Activated CD4-positive, alpha-beta T cell treated with anti-CD3 and anti-CD28 coated beads for 1 hour (primary cell): ENCODE measurements around the gene TRIP4.
"Not testable (repeated sequence)": the region's sequence is repeated elsewhere in the genome, so short reads cannot be mapped to it uniquely, and the experiment has no call there.

Source experiments
- DNase-seq: peaks from one replicate; pipeline ENCODE4 v3.0.0-alpha.2; 2020

TRIP4 gene

GRCh38 chr15:64381000-64381751 lies 6.5 kb upstream of the TRIP4 start, which contains the start of gene PCLAF:
PCLAF (minus strand) TSS chr15:64381441; CDS start chr15:64381371, 70 bp downstream.
- peak; percentile 81 for DNase-seq

DNA sequence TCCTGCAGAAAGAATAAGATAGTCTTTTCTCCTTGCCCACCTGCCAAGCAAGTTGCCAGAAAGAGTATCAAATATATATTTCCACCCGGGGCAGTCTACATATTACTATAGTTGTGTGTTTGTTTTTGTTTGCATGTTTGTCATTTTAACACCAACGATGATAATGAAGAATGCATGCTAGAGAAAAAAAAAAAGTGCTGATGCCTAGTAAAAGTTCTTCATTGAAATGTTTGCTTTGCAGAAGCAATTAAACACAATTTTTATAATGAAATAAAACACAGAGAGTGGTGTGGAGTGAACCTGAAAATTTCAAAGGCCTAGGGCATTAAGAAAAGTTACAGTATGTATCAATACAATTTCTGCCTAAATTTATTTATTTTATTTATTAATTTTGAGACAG lies 3.9 kb upstream of the TRIP4 start:
- DNase-seq, result no peak

- DNase-seq, result no peak
Measured at GRCh38 chr15:64386291-64386690, 1.3 kb upstream of the TRIP4 start.

GRCh38 chr15:64389036-64389435 lies 1.4 kb downstream of the TRIP4 start:
- no peak for DNase-seq

- DNase-seq, result not testable (repeated sequence)
Measured at GRCh38 chr15:64392471-64392870, 4.8 kb downstream of the TRIP4 start.

GRCh38 chr15:64396789-64397188 lies 9.2 kb downstream of the TRIP4 start:
- no peak for DNase-seq

- DNase-seq, result no peak
Measured at GRCh38 chr15:64398575-64398974, 10.9 kb downstream of the TRIP4 start.

GRCh38 chr15:64400583-64400982 lies 12.9 kb downstream of the TRIP4 start:
- no peak for DNase-seq

- DNase-seq, result no peak
Measured at GRCh38 chr15:64412216-64412615, 24.6 kb downstream of the TRIP4 start.

DNA sequence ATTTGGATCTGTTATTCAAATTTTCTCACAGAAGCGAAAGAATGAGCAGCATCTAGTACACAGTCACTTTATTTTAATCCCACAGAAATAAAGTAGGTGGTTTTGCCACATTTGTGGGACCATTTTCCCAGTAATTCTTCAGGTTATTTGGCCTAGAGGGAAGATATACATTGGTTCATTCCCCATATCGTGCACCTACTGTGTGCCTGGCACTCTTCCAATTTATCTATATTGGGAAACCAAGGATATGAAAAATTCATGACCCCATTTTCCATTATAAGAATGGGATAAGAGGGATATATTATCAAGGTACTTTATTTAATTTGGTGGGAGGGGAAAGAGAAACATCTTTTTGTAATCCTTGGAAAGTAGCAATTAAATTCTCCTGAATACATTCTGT lies 35.1 kb downstream of the TRIP4 start:
- DNase-seq, result no peak

- no peak for DNase-seq
Measured at GRCh38 chr15:64423970-64424369, 36.3 kb downstream of the TRIP4 start.

DNA sequence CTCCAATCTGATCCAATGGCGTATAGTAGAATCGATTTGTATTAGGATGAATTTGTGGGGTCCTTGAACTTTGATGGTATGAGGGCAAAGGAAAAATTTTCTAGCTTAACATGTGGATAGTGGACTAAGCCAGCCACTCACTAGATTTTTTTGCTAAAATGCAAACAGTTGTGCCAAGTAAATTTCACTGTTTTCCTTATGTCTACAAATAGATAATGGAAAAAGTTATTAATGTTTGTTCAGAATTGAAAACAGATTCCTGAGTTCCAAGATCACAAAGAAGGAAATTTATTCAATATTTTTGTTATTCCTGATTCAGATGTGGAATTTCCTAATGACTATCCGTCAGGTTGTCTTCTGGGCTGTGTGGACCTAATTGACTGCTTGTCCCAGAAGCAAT lies 37.6 kb downstream of the TRIP4 start:
- no peak for DNase-seq

DNA sequence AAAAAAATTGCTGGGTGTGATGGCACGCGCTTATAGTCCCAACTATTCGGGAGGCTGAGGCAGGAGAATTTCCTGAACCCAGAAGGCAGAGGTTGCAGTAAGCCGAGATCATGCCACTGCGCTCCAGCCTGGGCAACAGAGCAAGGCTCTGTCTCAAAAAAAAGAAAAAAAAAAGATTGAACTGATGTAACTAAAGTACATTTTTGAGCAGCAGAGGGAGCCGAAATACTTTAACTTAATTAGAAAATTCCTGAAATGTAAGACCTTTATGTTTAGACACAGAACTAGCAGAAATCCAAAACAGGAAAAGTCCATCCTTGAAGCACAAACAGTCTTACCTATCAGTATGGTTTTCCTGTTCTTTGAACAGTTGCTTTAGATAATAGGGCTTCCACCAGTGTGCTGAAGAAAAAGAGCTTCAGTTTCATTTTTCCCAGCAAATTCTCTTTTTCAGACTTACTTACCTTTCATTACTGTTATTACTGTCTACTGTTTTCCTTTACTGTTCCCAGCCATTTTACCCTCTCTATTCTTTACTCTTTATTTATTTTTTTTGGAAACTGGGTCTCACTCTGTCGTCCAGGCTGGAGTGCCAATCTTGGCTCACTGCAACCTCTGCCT lies 39.3 kb downstream of the TRIP4 start:
- no peak for DNase-seq

- no peak for DNase-seq
Measured at GRCh38 chr15:64429448-64429847, 41.8 kb downstream of the TRIP4 start.

DNA sequence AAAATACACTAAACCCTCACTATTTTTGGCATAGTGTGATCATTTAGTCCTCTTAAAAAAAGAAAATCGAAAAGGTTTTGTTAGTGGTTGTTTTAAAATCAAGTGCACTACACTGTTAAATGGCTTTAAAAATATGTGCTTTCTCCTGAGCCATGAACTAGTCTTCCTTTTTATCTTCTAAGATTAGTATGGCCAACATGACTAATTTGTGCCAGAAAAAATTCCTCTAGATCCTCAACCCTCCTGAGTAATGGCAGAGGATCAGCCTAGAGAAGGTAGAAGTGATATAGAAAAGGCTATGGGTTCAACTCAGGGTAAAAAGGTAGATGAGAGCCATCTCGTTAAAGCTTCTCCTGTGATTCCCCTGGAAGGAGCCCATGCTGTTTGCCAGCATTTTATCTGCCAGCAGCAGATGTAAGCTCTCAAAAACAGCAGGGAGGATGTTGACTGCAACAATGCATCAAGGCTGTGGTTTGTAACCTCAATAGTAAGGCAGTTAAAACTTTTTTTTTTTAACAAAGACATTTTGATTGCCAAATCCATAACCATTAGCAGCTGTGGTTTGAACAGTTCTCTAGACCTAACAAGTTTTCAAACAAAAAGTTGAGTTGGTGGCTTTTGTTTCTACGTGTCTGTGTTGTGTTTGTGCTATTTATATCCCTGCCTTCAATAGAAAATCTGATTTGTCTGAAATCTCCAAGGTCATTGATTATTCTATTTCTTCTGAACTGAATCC lies 42.5 kb downstream of the TRIP4 start:
- DNase-seq, result peak; percentile 11

- no peak for DNase-seq
Measured at GRCh38 chr15:64437982-64438381, 50.3 kb downstream of the TRIP4 start.

GRCh38 chr15:64438653-64439447 lies 51.2 kb downstream of the TRIP4 start:
- no peak for DNase-seq

GRCh38 chr15:64441852-64442251 lies 54.2 kb downstream of the TRIP4 start:
- DNase-seq, result no peak

- no peak for DNase-seq
Measured at GRCh38 chr15:64443016-64443415, 55.4 kb downstream of the TRIP4 start.

DNA sequence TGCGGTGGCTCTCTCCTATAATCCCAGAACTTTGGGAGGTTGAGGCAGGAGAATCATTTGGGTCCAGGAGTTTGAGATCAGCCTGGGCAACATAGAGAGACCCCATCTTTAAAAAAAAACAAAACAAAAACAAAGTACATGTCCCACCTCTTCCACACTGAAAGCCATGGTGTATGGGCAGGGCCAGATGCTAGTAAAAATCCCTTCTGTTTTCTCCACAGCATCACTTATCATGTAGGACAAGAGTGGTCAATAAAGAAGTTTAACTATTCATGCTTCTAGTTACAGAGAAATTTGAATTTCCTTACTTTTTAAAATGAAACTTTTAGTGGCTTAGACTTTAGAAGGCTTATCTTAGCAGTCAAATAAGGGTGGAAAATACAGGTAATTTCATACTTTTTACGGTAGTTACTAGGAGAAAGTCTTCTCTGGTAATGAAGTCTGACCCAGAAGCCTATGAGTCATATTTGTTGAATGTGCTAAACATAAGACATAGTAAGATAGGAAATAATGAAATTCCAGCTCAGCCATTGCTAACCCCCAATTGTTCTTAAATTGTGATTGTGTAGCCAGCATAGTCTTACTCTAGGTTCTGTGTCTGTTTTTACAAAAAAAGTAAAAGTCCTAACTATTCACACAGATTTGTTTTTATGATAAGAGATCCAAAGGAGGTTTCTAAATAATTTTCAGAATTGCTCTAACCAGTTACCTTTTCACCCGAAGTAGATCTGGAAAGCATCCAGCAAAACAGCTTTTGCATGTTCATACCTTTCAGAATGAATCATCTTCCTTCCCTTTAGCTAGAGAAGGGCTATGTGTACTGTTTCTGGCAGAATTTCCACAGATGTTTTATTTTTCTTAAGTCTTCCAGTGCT lies 56.3 kb downstream of the TRIP4 start:
- no peak for DNase-seq

- DNase-seq, result no peak
Measured at GRCh38 chr15:64444836-64445235, 57.2 kb downstream of the TRIP4 start.
